Transverse colon (tissue), 4 donors: ENCODE measurements around the gene CALY. TPM values are rescaled to one million over a fixed set of nuclear protein-coding genes. Genes with fewer than 3 reads are reported as not detected.

Experiments used
- DNase-seq: peaks from one replicate; pipeline ENCODE4 v3.0.0-alpha.2; 2019
- H3K27ac ChIP-seq, 4 donors: fragments of 200-600 bp; sonication (generic); 2 replicates each; pipeline ENCODE4 v1.5.1; 2016 to 2018; ENCODE audit warnings: inconsistent platforms in 4 of 4
- H3K27me3 ChIP-seq: fragments of 200-600 bp; sonication (generic); 2 replicates; pipeline ENCODE4 v1.5.1; 2017; ENCODE audit warnings: inconsistent platforms
- H3K36me3 ChIP-seq, 4 donors: fragments of 200-600 bp; sonication (generic); 2 replicates each; pipeline ENCODE4 v1.5.1; 2017 to 2019; ENCODE audit warnings: inconsistent platforms in 4 of 4
- H3K4me1 ChIP-seq, 4 donors: fragments of 200-600 bp; sonication (generic); 2 replicates each; pipeline ENCODE4 v1.5.1; 2017 to 2020; ENCODE audit warnings: inconsistent platforms in 4 of 4
- H3K4me3 ChIP-seq, 4 donors: fragments of 200-600 bp; sonication (generic); 1 replicate in 1 of 4; 2 replicates in 3 of 4; pipeline versions ENCODE4 v1.5.1 to v1.6.1; 2017 to 2019; ENCODE audit warnings: inconsistent platforms in 4 of 4
- H3K9me3 ChIP-seq, 2 donors: fragments of 200-600 bp; sonication (generic); 2 replicates each; pipeline ENCODE4 v1.5.1; 2017 to 2019; ENCODE audit warnings: inconsistent platforms in 2 of 2
- EP300 ChIP-seq: sonication (generic); formaldehyde crosslinking; IDR thresholded peaks from one replicate; pipeline ENCODE4 v1.6.1; 2017; ENCODE audit warnings: antibody characterized with exemption, low read depth
- POLR2A ChIP-seq: fragments of 450-650 bp; IDR thresholded peaks from one replicate; pipeline ENCODE4 v1.6.1; 2016; ENCODE audit warnings: antibody characterized with exemption, mild to moderate bottlenecking, moderate library complexity
- POLR2AphosphoS5 ChIP-seq, 3 donors: sonication (generic); formaldehyde crosslinking; IDR thresholded peaks; one replicate each; pipeline ENCODE4 v1.6.1; 2016; ENCODE audit warnings: antibody characterized with exemption in 3 of 3
- WGBS, 2 donors: methylation state at CpG; one replicate each; pipeline ENCODE4 v1.1.5; 2018; ENCODE audit warnings: low coverage in 1 of 2; 5-methylcytosine and 5-hydroxymethylcytosine counted together
- in situ Hi-C, 4 donors: fragments of 200-750 bp; cut with MboI; loops; one replicate each; pipeline versions ENCODE4 v1.15.0 to v1.15.1; 2017; ENCODE audit warnings: low sequenced_read_pairs in 3 of 4, low pct_ligation_motif_present in 1 of 4, low pct_unique_long_range_greater_than_20kb in 1 of 4
- intact Hi-C: fragments of 100-400 bp; cut with DNase I; formaldehyde crosslinking; loops from one replicate; pipeline ENCODE4 v1.15.1; 2023; ENCODE audit warnings: low total_unique reads
- total RNA-seq, 4 donors: library from RNA; depleted of rRNA; stranded (reverse); fragments of >200 nt; gene quantifications; one replicate each; pipeline ENCODE4 v1.1.0, GENCODE V29; 2016
- TF ChIP-seq, protein P1 (sequence below), 5 experiments: fragments of 200-600 bp in 3 of 5; fragments of 450-650 bp in 2 of 5; sonication (generic) in 3 of 5; IDR thresholded peaks; 1 replicate in 2 of 5; 2 replicates in 3 of 5; pipeline ENCODE4 v1.5.1; 2016 to 2017; ENCODE audit warnings: antibody characterized with exemption in 5 of 5, inconsistent platforms in 3 of 5, mild to moderate bottlenecking in 2 of 5, moderate library complexity in 1 of 5

CALY gene
- total RNA-seq, 4 donors from 2014 or later, result 0.82 to 1.3 TPM; not detected in 2

DNA sequence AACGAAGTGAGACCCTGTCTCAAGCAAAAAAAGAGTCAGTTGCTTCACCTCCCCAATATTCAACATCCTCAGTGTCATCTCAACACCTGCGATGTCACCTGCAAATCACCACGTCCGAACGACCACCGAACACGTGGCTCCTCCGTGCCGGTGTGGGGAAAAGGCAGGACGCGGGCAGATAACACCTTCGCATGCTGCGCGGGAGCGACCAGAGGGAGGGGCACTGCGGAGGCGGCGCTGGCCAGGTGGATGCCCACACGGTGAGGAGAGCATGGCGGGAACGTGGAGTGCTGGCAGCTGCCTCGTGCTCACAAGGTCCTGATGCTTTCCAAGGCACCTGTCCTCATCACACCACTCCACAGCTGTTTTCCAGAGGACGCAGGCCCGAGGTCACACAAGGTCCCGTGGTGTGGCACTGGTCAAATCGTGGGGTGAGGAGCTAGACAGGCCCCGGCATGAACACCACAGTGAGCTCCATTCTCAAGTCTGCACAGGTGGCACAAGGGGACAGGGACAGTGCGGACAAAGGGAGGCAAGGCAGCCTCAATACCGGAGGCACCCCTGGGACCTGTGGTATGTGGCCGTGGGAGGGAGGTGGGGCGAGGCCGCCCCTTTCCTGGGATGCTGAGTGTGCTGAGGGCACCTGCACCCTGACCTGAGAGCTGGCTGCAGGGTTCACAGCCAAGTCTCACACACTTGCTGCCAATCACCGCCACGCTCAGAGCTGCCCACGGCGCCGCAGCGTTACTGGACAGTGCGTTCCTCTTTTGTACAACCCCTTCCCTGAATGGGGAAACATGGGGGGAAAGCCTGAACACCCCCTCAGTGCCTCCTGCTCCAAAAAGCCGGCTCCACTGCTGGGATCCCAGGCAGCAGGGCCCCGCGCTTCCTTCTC, 41.0 kb downstream of the CALY start:
- TF ChIP-seq POLR2AphosphoS5 (IDR thresholded peaks at IDR 0.05), result no peak
- no peak for TF ChIP-seq POLR2A
- TF ChIP-seq, protein P1, sequence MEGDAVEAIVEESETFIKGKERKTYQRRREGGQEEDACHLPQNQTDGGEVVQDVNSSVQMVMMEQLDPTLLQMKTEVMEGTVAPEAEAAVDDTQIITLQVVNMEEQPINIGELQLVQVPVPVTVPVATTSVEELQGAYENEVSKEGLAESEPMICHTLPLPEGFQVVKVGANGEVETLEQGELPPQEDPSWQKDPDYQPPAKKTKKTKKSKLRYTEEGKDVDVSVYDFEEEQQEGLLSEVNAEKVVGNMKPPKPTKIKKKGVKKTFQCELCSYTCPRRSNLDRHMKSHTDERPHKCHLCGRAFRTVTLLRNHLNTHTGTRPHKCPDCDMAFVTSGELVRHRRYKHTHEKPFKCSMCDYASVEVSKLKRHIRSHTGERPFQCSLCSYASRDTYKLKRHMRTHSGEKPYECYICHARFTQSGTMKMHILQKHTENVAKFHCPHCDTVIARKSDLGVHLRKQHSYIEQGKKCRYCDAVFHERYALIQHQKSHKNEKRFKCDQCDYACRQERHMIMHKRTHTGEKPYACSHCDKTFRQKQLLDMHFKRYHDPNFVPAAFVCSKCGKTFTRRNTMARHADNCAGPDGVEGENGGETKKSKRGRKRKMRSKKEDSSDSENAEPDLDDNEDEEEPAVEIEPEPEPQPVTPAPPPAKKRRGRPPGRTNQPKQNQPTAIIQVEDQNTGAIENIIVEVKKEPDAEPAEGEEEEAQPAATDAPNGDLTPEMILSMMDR (IDR thresholded peaks at IDR 0.05), result no peak
- TF ChIP-seq EP300, result no peak
- 94% methylated on average over 14 to 42 of the region's 42 CpGs for WGBS, 2 donors
- Histone ChIP-seq H3K27ac (no peak overlapping the region), H3K4me3 (no peak overlapping the region), H3K9me3 (no peaks in the 10 kb centered on the region), H3K36me3 (peaks cover 0 to 73% (median 32%) of the 10 kb centered on the region in 4 donors), H3K4me1 (no peaks in the 10 kb centered on the region), H3K27me3 (no peaks in the 10 kb centered on the region)
- intact Hi-C loops (no loop called here), in situ Hi-C loops (no loop called here)
- DNase-seq, result no peak

DNA sequence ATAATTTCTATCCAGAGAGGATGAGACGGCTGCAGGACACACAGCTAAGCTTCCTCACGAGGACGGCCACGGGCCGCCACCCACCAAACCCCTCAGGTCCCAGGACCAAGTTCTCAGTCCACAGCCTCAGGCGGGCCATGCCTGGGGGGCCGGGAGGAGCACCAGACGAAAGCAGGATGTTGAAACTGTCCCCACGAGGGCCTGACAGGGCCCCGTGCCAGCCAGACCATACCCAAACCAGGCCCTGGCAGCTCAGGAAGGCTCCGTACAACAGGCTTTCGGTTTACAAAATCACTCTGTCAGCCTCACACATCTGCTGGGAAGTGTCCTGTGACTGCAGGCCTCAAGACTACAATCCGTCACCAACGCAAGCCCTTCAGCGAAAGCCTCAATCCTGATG, 42.5 kb downstream of the CALY start:
- peaks cover 0 to 78% (median 35%) of the 10 kb centered on the region in 4 donors for H3K36me3 ChIP-seq
- DNase-seq, result no peak
- H3K4me1 ChIP-seq, result no peaks in the 10 kb centered on the region
- in situ Hi-C loops (no loop called here), intact Hi-C loops (no loop called here)
- no peaks in the 10 kb centered on the region for H3K27me3 ChIP-seq
- no peaks in the 10 kb centered on the region for H3K9me3 ChIP-seq
- H3K4me3 ChIP-seq, result no peak overlapping the region
- WGBS, 2 donors, result 90 to 93% methylated on average over 5 to 15 of the region's 15 CpGs
- TF ChIP-seq POLR2AphosphoS5 (IDR thresholded peaks at IDR 0.05) (no peak), POLR2A (no peak), EP300 (no peak)
- TF ChIP-seq, protein P1 (IDR thresholded peaks at IDR 0.05), result no peak
- no peak overlapping the region for H3K27ac ChIP-seq

DNA sequence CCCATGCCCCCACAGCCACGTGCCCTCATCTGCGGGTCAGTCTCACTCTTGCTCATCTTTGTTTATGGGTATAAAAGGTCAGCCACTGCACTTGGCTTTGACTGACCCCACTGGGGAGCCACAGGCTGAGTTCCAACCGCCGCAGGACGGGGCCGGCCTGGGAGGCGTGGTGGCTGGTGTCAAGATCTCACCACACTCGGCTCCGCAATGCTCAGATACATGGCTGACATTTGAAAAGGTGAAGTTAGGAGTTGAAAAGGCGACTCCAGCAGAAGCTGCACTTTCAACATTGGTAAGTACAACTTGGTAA, 42.9 kb downstream of the CALY start:
- Histone ChIP-seq H3K4me3 (no peak overlapping the region), H3K36me3 (peaks cover 0 to 78% (median 35%) of the 10 kb centered on the region in 4 donors), H3K9me3 (no peaks in the 10 kb centered on the region), H3K27me3 (no peaks in the 10 kb centered on the region), H3K4me1 (no peaks in the 10 kb centered on the region), H3K27ac (no peak overlapping the region)
- no peak for DNase-seq
- in situ Hi-C loops, result no loop called here
- 97% methylated on average over 10 of the region's 10 CpGs; no CpG with 5 or more reads in 1 of the 2 donors for WGBS, 2 donors
- TF ChIP-seq POLR2A (no peak), POLR2AphosphoS5 (IDR thresholded peaks at IDR 0.05) (no peak), EP300 (no peak)
- TF ChIP-seq, protein P1 (IDR thresholded peaks at IDR 0.05), result no peak
- intact Hi-C loops, result no loop called here

DNA sequence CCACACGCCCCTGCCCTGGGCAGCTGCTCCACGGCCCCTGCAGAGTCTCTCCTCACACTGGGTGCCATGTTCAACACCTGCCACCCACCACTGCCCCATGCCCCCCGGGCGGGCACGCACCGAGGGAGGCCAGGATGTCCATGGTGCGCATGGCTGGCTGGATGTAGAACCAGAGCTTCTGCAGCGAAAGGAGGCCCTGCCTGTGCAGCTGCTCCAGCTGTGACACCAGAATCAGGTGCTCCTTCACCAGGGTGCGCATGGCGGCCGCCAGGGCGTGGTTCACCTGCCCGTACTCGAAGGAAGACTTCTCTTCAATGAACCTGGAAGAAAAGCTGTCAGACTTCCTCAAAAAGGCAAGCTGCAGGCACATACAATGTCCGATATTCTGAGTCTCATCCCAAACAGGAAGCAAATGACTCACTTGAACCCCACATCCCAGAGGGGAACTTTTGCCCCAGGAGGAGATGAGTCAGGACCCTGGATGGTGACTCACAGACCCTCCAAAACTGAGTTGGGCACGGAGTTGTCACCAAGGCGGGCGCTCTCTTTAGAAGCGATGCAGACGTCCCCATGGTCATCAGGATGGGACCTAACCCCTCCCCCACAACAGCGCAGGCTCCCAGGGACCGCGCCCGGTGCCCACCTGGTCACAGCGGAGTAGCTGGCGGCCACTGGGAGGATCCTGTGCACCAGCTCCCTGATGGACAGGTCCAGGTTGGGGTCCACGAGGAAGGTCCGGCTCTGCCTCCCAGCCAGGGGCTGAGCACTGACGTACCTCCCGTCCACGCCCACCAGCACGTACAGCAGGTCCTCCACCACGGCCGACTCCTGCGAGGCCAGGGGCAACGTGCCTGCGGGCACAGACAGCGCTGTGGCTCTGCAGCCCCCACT, 43.5 kb downstream of the CALY start:
- no peak overlapping the region for H3K27ac ChIP-seq

More for the DNA sequence above, 43.5 kb downstream of the CALY start:
- DNase-seq, result no peak
- in situ Hi-C loops, result no loop called here
- no peaks in the 10 kb centered on the region for H3K9me3 ChIP-seq
- TF ChIP-seq, protein P1 (IDR thresholded peaks at IDR 0.05), result no peak
- TF ChIP-seq POLR2AphosphoS5 (IDR thresholded peaks at IDR 0.05) (no peak), POLR2A (no peak), EP300 (no peak)
- intact Hi-C loops, result no loop called here
- peaks cover 0 to 78% (median 35%) of the 10 kb centered on the region in 4 donors for H3K36me3 ChIP-seq
- no peak overlapping the region for H3K4me3 ChIP-seq
- no peaks in the 10 kb centered on the region for H3K27me3 ChIP-seq
- 92 to 93% methylated on average over 5 to 37 of the region's 38 CpGs for WGBS, 2 donors
- H3K4me1 ChIP-seq, result no peaks in the 10 kb centered on the region
